HepG2 (cell line): ENCODE measurements around the gene PYGO2. TPM values are rescaled to one million over a fixed set of nuclear protein-coding genes. Genes with fewer than 3 reads are reported as not detected.

Experiments used
- CBFB ChIP-seq: sonication (generic); formaldehyde crosslinking; IDR thresholded peaks from 2 replicates; pipeline ENCODE4 v1.4.0; 2020; ENCODE audit warnings: missing genetic modification reagents
- DR1 ChIP-seq: sonication (generic); formaldehyde crosslinking; IDR thresholded peaks from 2 replicates; pipeline ENCODE4 v1.8.0; 2021; ENCODE audit warnings: mild to moderate bottlenecking, missing genetic modification reagents, inconsistent platforms
- KLF15 ChIP-seq: sonication (generic); formaldehyde crosslinking; IDR thresholded peaks from 2 replicates; pipeline ENCODE4 v1.8.1; 2023; ENCODE audit warnings: borderline replicate concordance, mild to moderate bottlenecking, inconsistent platforms, missing genetic modification reagents, mixed read lengths
- MAFF ChIP-seq: IDR thresholded peaks from 2 replicates; pipeline ENCODE4 v1.6.1; 2011; ENCODE audit warnings: low read depth, low read length, improper control_type of control experiment
- RFX5 ChIP-seq: IDR thresholded peaks from 2 replicates; pipeline ENCODE4 v1.6.1; 2011; ENCODE audit warnings: low read depth, low read length, improper control_type of control experiment
- ZMAT3 ChIP-seq: sonication (generic); formaldehyde crosslinking; conservative IDR thresholded peaks from 2 replicates; pipeline ENCODE4 v1.7.0; 2021; ENCODE audit warnings: missing genetic modification reagents
- ZNF276 ChIP-seq: sonication (generic); formaldehyde crosslinking; IDR thresholded peaks from 2 replicates; pipeline ENCODE4 v1.4.0; 2020; ENCODE audit warnings: mild to moderate bottlenecking, low read depth, missing genetic modification reagents
- ZNF468 ChIP-seq: sonication (generic); formaldehyde crosslinking; IDR thresholded peaks from 2 replicates; pipeline ENCODE4 v1.8.0; 2022; ENCODE audit warnings: mild to moderate bottlenecking, moderate library complexity, missing genetic modification reagents
- ZNF547 ChIP-seq: sonication (generic); formaldehyde crosslinking; IDR thresholded peaks from 2 replicates; pipeline ENCODE4 v1.5.1; 2020; ENCODE audit warnings: mild to moderate bottlenecking, missing genetic modification reagents
- ZNF776 ChIP-seq: sonication (generic); formaldehyde crosslinking; IDR thresholded peaks from 2 replicates; pipeline ENCODE4 v1.4.0; 2020; ENCODE audit warnings: mild to moderate bottlenecking, missing genetic modification reagents
- ZNF790 ChIP-seq: sonication (generic); formaldehyde crosslinking; IDR thresholded peaks from 2 replicates; pipeline ENCODE4 v1.8.0; 2022; ENCODE audit warnings: missing genetic modification reagents, mild to moderate bottlenecking, borderline replicate concordance
- ZNF792 ChIP-seq: IDR thresholded peaks from 2 replicates; pipeline ENCODE4 v1.6.1; 2016
- polyA plus RNA-seq, 8 experiments: library from polyadenylated mRNA; depleted of rRNA in 3 of 8; stranded (reverse) in 7 of 8; unstranded in 1 of 8; fragments of >200 nt; fragmentation: Illumina TruSeq in 4 of 8; extraction: Trizol in 4 of 8; gene quantifications; 2 replicates each; pipeline versions ENCODE4 v1.2.1 to v1.2.3, GENCODE V29; 2011 to 2016; ENCODE audit warnings: low read depth in 4 of 8, missing spikeins in 1 of 8, mixed read lengths in 1 of 8; ENCODE audit not compliant: insufficient read depth in 1 of 8
- total RNA-seq, 5 experiments: library from RNA; depleted of rRNA; stranded (reverse); fragments of >200 nt; fragmentation: Illumina TruSeq; extraction: Trizol; gene quantifications; 2 replicates each; pipeline ENCODE4 v1.2.3, GENCODE V29; 2016; ENCODE audit warnings: low read depth in 1 of 5
- TF ChIP-seq, protein P1 (sequence below), 2 experiments: fragments of 450-650 bp in 1 of 2; sonication (generic) in 1 of 2; formaldehyde crosslinking in 1 of 2; IDR thresholded peaks; 2 replicates each; pipeline versions ENCODE4 v1.6.1 to v1.8.0; 2016 to 2022; ENCODE audit warnings: antibody characterized with exemption in 1 of 2, mild to moderate bottlenecking in 1 of 2, missing genetic modification reagents in 1 of 2
- TF ChIP-seq, protein P2 (sequence below): sonication (generic); formaldehyde crosslinking; IDR thresholded peaks from 2 replicates; pipeline ENCODE4 v1.9.0; 2022; ENCODE audit warnings: missing genetic modification reagents, mild to moderate bottlenecking, borderline replicate concordance

The PYGO2 gene
- total and polyA plus RNA-seq, 2 of the 13 experiments (the other 11 are each of a cell fraction or from before 2014, with no cell fraction given) = 20.3 to 21.8 TPM

DNA sequence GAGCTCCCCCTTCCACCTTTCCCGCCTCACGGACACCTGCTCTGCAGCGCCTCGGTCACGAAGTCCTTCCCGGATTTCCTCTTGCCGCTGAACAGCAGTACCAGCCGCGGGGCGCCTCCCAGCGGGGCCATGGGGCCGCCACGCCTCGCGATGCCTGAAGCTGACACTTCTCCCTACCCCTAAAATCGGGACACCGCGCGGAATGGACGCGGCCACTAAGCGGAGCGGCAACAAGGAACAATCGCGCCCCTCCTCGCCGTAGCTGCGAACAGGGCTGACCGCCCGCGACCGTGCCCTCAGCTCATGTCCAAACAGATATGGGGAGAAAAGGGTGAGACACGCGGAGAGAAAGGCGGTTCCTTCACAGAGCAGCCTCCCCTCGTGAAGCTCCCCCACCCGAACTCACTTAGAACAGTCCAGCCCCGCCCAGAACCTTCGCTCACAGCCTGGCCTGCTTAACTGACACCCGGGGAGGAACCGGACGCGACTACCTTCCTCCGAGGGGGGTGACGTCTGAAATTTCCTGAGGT is 25.0 kb downstream of the PYGO2 start, which contains the start of gene PMVK (continued):
- TF ChIP-seq, protein P1, sequence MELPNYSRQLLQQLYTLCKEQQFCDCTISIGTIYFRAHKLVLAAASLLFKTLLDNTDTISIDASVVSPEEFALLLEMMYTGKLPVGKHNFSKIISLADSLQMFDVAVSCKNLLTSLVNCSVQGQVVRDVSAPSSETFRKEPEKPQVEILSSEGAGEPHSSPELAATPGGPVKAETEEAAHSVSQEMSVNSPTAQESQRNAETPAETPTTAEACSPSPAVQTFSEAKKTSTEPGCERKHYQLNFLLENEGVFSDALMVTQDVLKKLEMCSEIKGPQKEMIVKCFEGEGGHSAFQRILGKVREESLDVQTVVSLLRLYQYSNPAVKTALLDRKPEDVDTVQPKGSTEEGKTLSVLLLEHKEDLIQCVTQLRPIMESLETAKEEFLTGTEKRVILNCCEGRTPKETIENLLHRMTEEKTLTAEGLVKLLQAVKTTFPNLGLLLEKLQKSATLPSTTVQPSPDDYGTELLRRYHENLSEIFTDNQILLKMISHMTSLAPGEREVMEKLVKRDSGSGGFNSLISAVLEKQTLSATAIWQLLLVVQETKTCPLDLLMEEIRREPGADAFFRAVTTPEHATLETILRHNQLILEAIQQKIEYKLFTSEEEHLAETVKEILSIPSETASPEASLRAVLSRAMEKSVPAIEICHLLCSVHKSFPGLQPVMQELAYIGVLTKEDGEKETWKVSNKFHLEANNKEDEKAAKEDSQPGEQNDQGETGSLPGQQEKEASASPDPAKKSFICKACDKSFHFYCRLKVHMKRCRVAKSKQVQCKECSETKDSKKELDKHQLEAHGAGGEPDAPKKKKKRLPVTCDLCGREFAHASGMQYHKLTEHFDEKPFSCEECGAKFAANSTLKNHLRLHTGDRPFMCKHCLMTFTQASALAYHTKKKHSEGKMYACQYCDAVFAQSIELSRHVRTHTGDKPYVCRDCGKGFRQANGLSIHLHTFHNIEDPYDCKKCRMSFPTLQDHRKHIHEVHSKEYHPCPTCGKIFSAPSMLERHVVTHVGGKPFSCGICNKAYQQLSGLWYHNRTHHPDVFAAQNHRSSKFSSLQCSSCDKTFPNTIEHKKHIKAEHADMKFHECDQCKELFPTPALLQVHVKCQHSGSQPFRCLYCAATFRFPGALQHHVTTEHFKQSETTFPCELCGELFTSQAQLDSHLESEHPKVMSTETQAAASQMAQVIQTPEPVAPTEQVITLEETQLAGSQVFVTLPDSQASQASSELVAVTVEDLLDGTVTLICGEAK (IDR thresholded peaks at IDR 0.05) = no peak
- TF ChIP-seq, protein P1 (CRISPR knock-in tag; IDR thresholded peaks at IDR 0.05) = peak; percentile 95; the same call in 1 of the 2 replicates
- TF ChIP-seq ZNF792 (CRISPR knock-in tag) (peak; percentile 99), RFX5 (no peak; the same call in 1 of the 2 replicates), ZNF468 (CRISPR knock-in tag) (peak; percentile 98), KLF15 (CRISPR knock-in tag) (peak; percentile 97; the same call in 1 of the 2 replicates), CBFB (CRISPR knock-in tag) (peak; percentile 86), ZNF790 (CRISPR knock-in tag) (peak; percentile 99), MAFF (no peak), ZNF547 (CRISPR knock-in tag) (peak; percentile 99), ZNF276 (CRISPR knock-in tag) (peak; percentile 99), DR1 (CRISPR knock-in tag) (no peak; the same call in 1 of the 2 replicates), ZNF776 (peak; percentile 100), ZMAT3 (CRISPR knock-in tag) (peak; percentile 100)
- TF ChIP-seq, protein P2, sequence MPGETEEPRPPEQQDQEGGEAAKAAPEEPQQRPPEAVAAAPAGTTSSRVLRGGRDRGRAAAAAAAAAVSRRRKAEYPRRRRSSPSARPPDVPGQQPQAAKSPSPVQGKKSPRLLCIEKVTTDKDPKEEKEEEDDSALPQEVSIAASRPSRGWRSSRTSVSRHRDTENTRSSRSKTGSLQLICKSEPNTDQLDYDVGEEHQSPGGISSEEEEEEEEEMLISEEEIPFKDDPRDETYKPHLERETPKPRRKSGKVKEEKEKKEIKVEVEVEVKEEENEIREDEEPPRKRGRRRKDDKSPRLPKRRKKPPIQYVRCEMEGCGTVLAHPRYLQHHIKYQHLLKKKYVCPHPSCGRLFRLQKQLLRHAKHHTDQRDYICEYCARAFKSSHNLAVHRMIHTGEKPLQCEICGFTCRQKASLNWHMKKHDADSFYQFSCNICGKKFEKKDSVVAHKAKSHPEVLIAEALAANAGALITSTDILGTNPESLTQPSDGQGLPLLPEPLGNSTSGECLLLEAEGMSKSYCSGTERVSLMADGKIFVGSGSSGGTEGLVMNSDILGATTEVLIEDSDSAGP = peak; percentile 95
